ENCODE measurements around the gene TAF1D. TPM values are rescaled to one million over a fixed set of nuclear protein-coding genes. Genes with fewer than 3 reads are reported as not detected.

TAF1D gene
- total RNA-seq, 1 donor = 126 TPM

- H3K4me2 ChIP-seq (ENCODE audit: insufficient read depth, low read length) = no peak overlapping the region
- no peaks in the 10 kb centered on the region for H3K27me3 ChIP-seq (ENCODE audit: insufficient read depth, low read length)
- peaks cover 12% of the 10 kb centered on the region for H3K79me2 ChIP-seq (ENCODE audit: insufficient read depth, low read length)
- no peaks in the 10 kb centered on the region for H3K9me3 ChIP-seq (ENCODE audit: low read depth, low read length)
- peaks cover 6% of the 10 kb centered on the region for H3K4me1 ChIP-seq (ENCODE audit: insufficient read depth, low read length)
- peaks cover 27% of the 10 kb centered on the region for H4K20me1 ChIP-seq (ENCODE audit: insufficient read depth, low read length)
- no peak overlapping the region for H3K27ac ChIP-seq (ENCODE audit: low read depth, low read length)
- DNase-seq (ENCODE audit: insufficient read length, low spot score, missing footprints) = no peak
- no peak for TF ChIP-seq CTCF (IDR thresholded peaks at IDR 0.05; ENCODE audit: extremely low read depth, low read depth, low read length)
- H3K4me3 ChIP-seq (ENCODE audit: insufficient read depth, low read length) = no peak overlapping the region
- H2AFZ ChIP-seq (ENCODE audit: low read length) = no peak overlapping the region
- peaks cover 83% of the 10 kb centered on the region for H3K36me3 ChIP-seq (ENCODE audit: insufficient read depth, low read length)
These were observed 10.9 kb downstream of the TAF1D start for GRCh38 chr11:93730108-93731107.

- no peak overlapping the region for H3K27ac ChIP-seq (ENCODE audit: low read depth, low read length)
- H3K4me3 ChIP-seq (ENCODE audit: insufficient read depth, low read length) = no peak overlapping the region
- peaks cover 17% of the 10 kb centered on the region for H4K20me1 ChIP-seq (ENCODE audit: insufficient read depth, low read length)
- H2AFZ ChIP-seq (ENCODE audit: low read length) = no peak overlapping the region
- H3K27me3 ChIP-seq (ENCODE audit: insufficient read depth, low read length) = no peaks in the 10 kb centered on the region
- no peak overlapping the region for H3K4me2 ChIP-seq (ENCODE audit: insufficient read depth, low read length)
- TF ChIP-seq CTCF (IDR thresholded peaks at IDR 0.05; ENCODE audit: extremely low read depth, low read depth, low read length) = no peak
- H3K9me3 ChIP-seq (ENCODE audit: low read depth, low read length) = no peaks in the 10 kb centered on the region
- H3K79me2 ChIP-seq (ENCODE audit: insufficient read depth, low read length) = peaks cover under 1% of the 10 kb centered on the region
- no peak for DNase-seq (ENCODE audit: insufficient read length, low spot score, missing footprints)
- H3K36me3 ChIP-seq (ENCODE audit: insufficient read depth, low read length) = peaks cover 71% of the 10 kb centered on the region
- H3K4me1 ChIP-seq (ENCODE audit: insufficient read depth, low read length) = no peaks in the 10 kb centered on the region
These were observed 12.1 kb downstream of the TAF1D start for GRCh38 chr11:93729129-93729616.

- no peak overlapping the region for H3K4me3 ChIP-seq (ENCODE audit: insufficient read depth, low read length)
- H3K4me2 ChIP-seq (ENCODE audit: insufficient read depth, low read length) = no peak overlapping the region
- H3K36me3 ChIP-seq (ENCODE audit: insufficient read depth, low read length) = peaks cover 68% of the 10 kb centered on the region
- H2AFZ ChIP-seq (ENCODE audit: low read length) = no peak overlapping the region
- H3K27ac ChIP-seq (ENCODE audit: low read depth, low read length) = no peak overlapping the region
- peaks cover 15% of the 10 kb centered on the region for H4K20me1 ChIP-seq (ENCODE audit: insufficient read depth, low read length)
- no peak for DNase-seq (ENCODE audit: insufficient read length, low spot score, missing footprints)
- TF ChIP-seq CTCF (IDR thresholded peaks at IDR 0.05; ENCODE audit: extremely low read depth, low read depth, low read length) = no peak
- H3K9me3 ChIP-seq (ENCODE audit: low read depth, low read length) = no peaks in the 10 kb centered on the region
- H3K4me1 ChIP-seq (ENCODE audit: insufficient read depth, low read length) = no peaks in the 10 kb centered on the region
- no peaks in the 10 kb centered on the region for H3K79me2 ChIP-seq (ENCODE audit: insufficient read depth, low read length)
- H3K27me3 ChIP-seq (ENCODE audit: insufficient read depth, low read length) = no peaks in the 10 kb centered on the region
These were observed 12.5 kb downstream of the TAF1D start for GRCh38 chr11:93728792-93729128.
